GM12878 (cell line): ENCODE measurements around the gene CACNA1S. TPM values are rescaled to one million over a fixed set of nuclear protein-coding genes. Genes with fewer than 3 reads are reported as not detected.

ENCODE experiments used
- CBX3 ChIP-seq: fragments of 200-600 bp; sonication (generic); IDR thresholded peaks from 2 replicates; pipeline ENCODE4 v1.6.1; 2016; ENCODE audit warnings: low read depth, borderline replicate concordance
- E2F4 ChIP-seq: IDR thresholded peaks from 2 replicates; pipeline ENCODE4 v1.6.1; 2012; ENCODE audit warnings: low read depth, low read length, improper control_type of control experiment
- ELK1 ChIP-seq: IDR thresholded peaks from 2 replicates; pipeline ENCODE4 v1.6.1; 2012; ENCODE audit warnings: low read depth, low read length, improper control_type of control experiment
- IKZF1 ChIP-seq: fragments of 450-650 bp; conservative IDR thresholded peaks from 2 replicates; pipeline ENCODE4 v1.6.1; 2017; ENCODE audit warnings: antibody characterized with exemption, mild to moderate bottlenecking
- IRF5 ChIP-seq: fragments of 450-650 bp; IDR thresholded peaks from 2 replicates; pipeline ENCODE4 v1.6.1; 2017; ENCODE audit warnings: borderline replicate concordance
- MTA3 ChIP-seq: IDR thresholded peaks from 2 replicates; pipeline ENCODE4 v1.6.1; 2012; ENCODE audit warnings: low read length, inconsistent platforms, borderline replicate concordance
- MYC ChIP-seq: IDR thresholded peaks from 2 replicates; pipeline ENCODE4 v1.6.1; 2011; ENCODE audit warnings: mild to moderate bottlenecking, low read length, moderate library complexity, inconsistent platforms; ENCODE audit not compliant: insufficient read depth, insufficient replicate concordance, insufficient read length, severe bottlenecking
- NFYB ChIP-seq: IDR thresholded peaks from 2 replicates; pipeline ENCODE4 v1.6.1; 2011; ENCODE audit warnings: low read depth, mild to moderate bottlenecking, low read length, improper control_type of control experiment, moderate library complexity; ENCODE audit not compliant: insufficient read depth
- NKRF ChIP-seq: fragments of 450-650 bp; conservative IDR thresholded peaks from 2 replicates; pipeline ENCODE4 v1.6.1; 2017; ENCODE audit warnings: mild to moderate bottlenecking, moderate library complexity
- PAX5 ChIP-seq: IDR thresholded peaks from 2 replicates; pipeline ENCODE4 v1.6.1; 2011; ENCODE audit warnings: low read depth, low read length, borderline replicate concordance
- RB1 ChIP-seq: fragments of 450-650 bp; formaldehyde crosslinking; IDR thresholded peaks from 2 replicates; pipeline ENCODE4 v1.6.1; 2017; ENCODE audit warnings: mild to moderate bottlenecking, borderline replicate concordance
- RBBP5 ChIP-seq: fragments of 200-600 bp; sonication (generic); conservative IDR thresholded peaks from 2 replicates; pipeline ENCODE4 v1.6.1; 2016
- SIN3A ChIP-seq: IDR thresholded peaks from 2 replicates; pipeline ENCODE4 v1.6.1; 2012; ENCODE audit warnings: low read depth, low read length, improper control_type of control experiment
- SUPT20H ChIP-seq: IDR thresholded peaks from 2 replicates; pipeline ENCODE4 v1.6.1; 2011; ENCODE audit warnings: low read depth, mild to moderate bottlenecking, low read length, moderate library complexity, borderline replicate concordance; ENCODE audit not compliant: control insufficient read depth
- TCF12 ChIP-seq: IDR thresholded peaks from 2 replicates; pipeline ENCODE4 v1.6.1; 2011; ENCODE audit warnings: low read depth, mild to moderate bottlenecking, low read length
- ZNF207 ChIP-seq: fragments of 450-650 bp; IDR thresholded peaks from 2 replicates; pipeline ENCODE4 v1.6.1; 2014; ENCODE audit warnings: antibody characterized with exemption, mild to moderate bottlenecking, borderline replicate concordance
- ZNF687 ChIP-seq: fragments of 450-650 bp; IDR thresholded peaks from 2 replicates; pipeline ENCODE4 v1.6.1; 2017; ENCODE audit warnings: mild to moderate bottlenecking, moderate library complexity
- ZSCAN29 ChIP-seq: fragments of 450-650 bp; IDR thresholded peaks from 2 replicates; pipeline ENCODE4 v1.6.1; 2017; ENCODE audit warnings: mild to moderate bottlenecking, moderate library complexity
- polyA plus RNA-seq, 11 experiments: library from polyadenylated mRNA; depleted of rRNA in 4 of 11; unstranded in 6 of 11; stranded (reverse) in 5 of 11; fragments of >200 nt; fragmentation: Nextera tagmentation in 4 of 11; fragmentation: Illumina TruSeq in 1 of 11; extraction: Ambion mirVana in 4 of 11; extraction: Trizol in 1 of 11; gene quantifications; 1 replicate in 1 of 11; 2 replicates in 10 of 11; pipeline versions ENCODE4 v1.2.1 to v1.2.3, GENCODE V29; 2011 to 2016; ENCODE audit warnings: inconsistent platforms in 2 of 11, missing spikeins in 2 of 11, low read depth in 1 of 11
- total RNA-seq, 4 experiments: library from RNA; depleted of rRNA in 3 of 4; stranded (reverse); fragments of >200 nt in 3 of 4; fragmentation: Illumina TruSeq in 1 of 4; extraction: Trizol in 1 of 4; gene quantifications; 2 replicates each; pipeline versions ENCODE4 v1.2.1 to v1.2.3, GENCODE V29; 2013 to 2021

Gene CACNA1S
- total and polyA plus RNA-seq, 10 of the 15 experiments (the other 5 are each of a cell fraction or from before 2014, with no cell fraction given), result under 0.01 to 0.04 (median 0.02) TPM; not detected in 6

GRCh38 chr1:201019321-201019977 lies 92.8 kb downstream of the CACNA1S start (continued):
- TF ChIP-seq MTA3 (no peak), SIN3A (no peak), ZSCAN29 (no peak), RB1 (no peak), IKZF1 (peak; percentile 76), NFYB (peak; percentile 86), NKRF (peak; percentile 51; the same call in 1 of the 2 replicates), E2F4 (no peak), IRF5 (no peak), TCF12 (no peak; the same call in 1 of the 2 replicates), SUPT20H (no peak), PAX5 (0 out of 2 replicates have a peak, but pooled peaks have one; percentile 42), ZNF687 (peak; percentile 96), ZNF207 (no peak), RBBP5 (no peak), CBX3 (no peak), MYC (no peak), ELK1 (no peak; the same call in 1 of the 2 replicates)
